AG04450 (cell line): ENCODE measurements around the gene EXOC4. TPM values are rescaled to one million over a fixed set of nuclear protein-coding genes. Genes with fewer than 3 reads are reported as not detected.
"Not testable (repeated sequence)": the region's sequence is repeated elsewhere in the genome, so short reads cannot be mapped to it uniquely, and the experiment has no call there.

ENCODE experiments used
- CTCF ChIA-PET: fragments of 300-600, 350-600 bp; formaldehyde crosslinking; extraction: SDS; loops from one replicate; lab custom pipeline; 2022; ENCODE audit warnings: antibody characterized with exemption, inconsistent platforms; lab: Charles Lee
- POLR2A ChIA-PET: fragments of 350-600 bp; formaldehyde crosslinking; extraction: SDS; loops from one replicate; lab custom pipeline; 2021; ENCODE audit warnings: antibody characterized with exemption, inconsistent platforms; lab: Yijun Ruan, JAX
- DNase-seq: peaks from one replicate; pipeline ENCODE4 v3.0.0-alpha.2; 2011; ENCODE audit warnings: low read depth, low spot score
- H3K27ac ChIP-seq: one replicate; pipeline ENCODE4 v1.5.1; 2012; ENCODE audit warnings: low read depth, low read length, control low read depth
- H3K27me3 ChIP-seq: one replicate; pipeline ENCODE4 v1.6.0; 2012; ENCODE audit warnings: low read length; ENCODE audit not compliant: control insufficient read depth, insufficient read depth
- H3K4me3 ChIP-seq: 2 replicates; pipeline ENCODE4 v1.5.1; 2011; ENCODE audit warnings: mild to moderate bottlenecking, low read depth, low read length, control low read depth
- H3K9me3 ChIP-seq: 2 replicates; pipeline ENCODE4 v1.5.1; 2012; ENCODE audit warnings: low read length; ENCODE audit not compliant: control insufficient read depth, insufficient read depth
- polyA plus RNA-seq: library from polyadenylated mRNA; depleted of rRNA; stranded (reverse); fragments of >200 nt; gene quantifications from 2 replicates; pipeline ENCODE4 v1.2.3, GENCODE V29; 2011
- TF ChIP-seq, protein P1 (sequence below): IDR thresholded peaks from 2 replicates; pipeline ENCODE4 v1.5.1; 2011; ENCODE audit warnings: low read depth, low read length, control low read depth, inconsistent platforms

EXOC4 gene
- polyA plus RNA-seq, 1 experiment = 73.5 TPM

DNA sequence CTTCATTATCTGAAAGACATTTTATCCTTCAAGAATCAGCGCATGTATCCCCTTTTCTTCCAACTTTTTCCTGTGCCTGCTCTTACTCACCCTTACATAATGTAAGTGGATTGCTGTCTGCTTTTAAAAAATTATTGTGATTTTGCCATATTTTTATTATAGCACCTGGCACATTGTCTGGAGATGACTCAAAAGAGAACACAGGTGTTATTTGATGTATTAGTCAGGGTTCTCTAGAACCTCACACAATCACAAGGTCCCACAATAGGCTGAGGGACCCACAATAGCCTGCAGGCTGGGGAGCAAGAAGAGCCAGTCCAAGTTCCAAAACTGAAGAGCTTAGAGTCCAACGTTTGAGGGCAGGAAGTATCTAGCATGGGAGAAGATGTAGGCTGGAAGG, 390.0 kb downstream of the EXOC4 start:
- CTCF ChIA-PET = no interaction called here
- POLR2A ChIA-PET = no interaction called here

DNA sequence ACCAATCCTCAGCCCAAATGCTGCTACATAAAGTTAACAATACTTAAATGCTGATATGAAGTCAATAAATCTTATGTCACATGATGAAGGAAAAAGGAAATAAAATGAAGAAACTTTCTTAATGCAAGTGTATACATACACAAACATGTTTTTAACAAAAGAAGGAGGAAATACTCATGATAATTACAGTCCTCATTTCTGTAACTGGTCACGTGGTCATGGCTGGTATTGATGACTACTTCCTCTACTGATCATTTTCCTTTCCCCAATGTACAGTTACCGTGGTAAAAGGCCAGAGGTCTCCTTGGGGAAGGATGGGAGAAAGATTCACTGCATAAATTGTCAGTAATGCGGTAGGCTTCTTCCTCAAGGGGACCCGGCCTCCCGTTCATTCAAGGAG, 390.8 kb downstream of the EXOC4 start:
- H3K9me3 ChIP-seq, DNase-seq, POLR2A ChIA-PET, H3K4me3 ChIP-seq, H3K27me3 ChIP-seq, CTCF ChIA-PET, H3K27ac ChIP-seq: not testable (repeated sequence)

More for the DNA sequence above, 390.0 kb downstream of the EXOC4 start:
- Histone ChIP-seq H3K9me3 (no peaks in the 10 kb centered on the region), H3K27me3 (no peaks in the 10 kb centered on the region), H3K27ac (no peak overlapping the region), H3K4me3 (no peak overlapping the region)
- TF ChIP-seq, protein P1, sequence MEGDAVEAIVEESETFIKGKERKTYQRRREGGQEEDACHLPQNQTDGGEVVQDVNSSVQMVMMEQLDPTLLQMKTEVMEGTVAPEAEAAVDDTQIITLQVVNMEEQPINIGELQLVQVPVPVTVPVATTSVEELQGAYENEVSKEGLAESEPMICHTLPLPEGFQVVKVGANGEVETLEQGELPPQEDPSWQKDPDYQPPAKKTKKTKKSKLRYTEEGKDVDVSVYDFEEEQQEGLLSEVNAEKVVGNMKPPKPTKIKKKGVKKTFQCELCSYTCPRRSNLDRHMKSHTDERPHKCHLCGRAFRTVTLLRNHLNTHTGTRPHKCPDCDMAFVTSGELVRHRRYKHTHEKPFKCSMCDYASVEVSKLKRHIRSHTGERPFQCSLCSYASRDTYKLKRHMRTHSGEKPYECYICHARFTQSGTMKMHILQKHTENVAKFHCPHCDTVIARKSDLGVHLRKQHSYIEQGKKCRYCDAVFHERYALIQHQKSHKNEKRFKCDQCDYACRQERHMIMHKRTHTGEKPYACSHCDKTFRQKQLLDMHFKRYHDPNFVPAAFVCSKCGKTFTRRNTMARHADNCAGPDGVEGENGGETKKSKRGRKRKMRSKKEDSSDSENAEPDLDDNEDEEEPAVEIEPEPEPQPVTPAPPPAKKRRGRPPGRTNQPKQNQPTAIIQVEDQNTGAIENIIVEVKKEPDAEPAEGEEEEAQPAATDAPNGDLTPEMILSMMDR = no peak
- no peak for DNase-seq

DNA sequence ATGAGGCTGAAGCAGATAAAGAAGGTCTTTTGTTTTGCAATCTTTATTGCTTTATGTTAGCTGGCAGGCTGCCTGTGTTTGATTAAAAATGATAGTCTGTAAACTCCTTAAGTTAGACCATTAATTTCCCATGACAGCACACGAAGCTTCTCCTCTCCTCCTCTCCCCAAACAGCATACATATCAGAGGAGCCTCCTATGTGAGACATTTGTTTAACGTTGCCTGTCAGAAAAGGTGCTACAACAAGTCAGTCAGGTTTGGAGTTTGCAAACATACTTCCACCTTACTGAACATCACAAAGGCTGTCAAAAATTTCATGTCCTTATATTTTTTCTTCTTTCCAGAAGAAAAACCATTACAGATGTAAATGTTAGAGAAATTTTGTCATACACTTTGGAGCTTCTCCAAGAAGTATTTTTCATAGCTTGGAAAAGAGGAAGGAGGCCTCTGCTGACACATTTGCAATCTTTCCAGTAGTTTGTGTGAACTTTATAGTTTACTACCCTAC, 393.1 kb downstream of the EXOC4 start:
- H3K27ac ChIP-seq = no peak overlapping the region
- DNase-seq = no peak

DNA sequence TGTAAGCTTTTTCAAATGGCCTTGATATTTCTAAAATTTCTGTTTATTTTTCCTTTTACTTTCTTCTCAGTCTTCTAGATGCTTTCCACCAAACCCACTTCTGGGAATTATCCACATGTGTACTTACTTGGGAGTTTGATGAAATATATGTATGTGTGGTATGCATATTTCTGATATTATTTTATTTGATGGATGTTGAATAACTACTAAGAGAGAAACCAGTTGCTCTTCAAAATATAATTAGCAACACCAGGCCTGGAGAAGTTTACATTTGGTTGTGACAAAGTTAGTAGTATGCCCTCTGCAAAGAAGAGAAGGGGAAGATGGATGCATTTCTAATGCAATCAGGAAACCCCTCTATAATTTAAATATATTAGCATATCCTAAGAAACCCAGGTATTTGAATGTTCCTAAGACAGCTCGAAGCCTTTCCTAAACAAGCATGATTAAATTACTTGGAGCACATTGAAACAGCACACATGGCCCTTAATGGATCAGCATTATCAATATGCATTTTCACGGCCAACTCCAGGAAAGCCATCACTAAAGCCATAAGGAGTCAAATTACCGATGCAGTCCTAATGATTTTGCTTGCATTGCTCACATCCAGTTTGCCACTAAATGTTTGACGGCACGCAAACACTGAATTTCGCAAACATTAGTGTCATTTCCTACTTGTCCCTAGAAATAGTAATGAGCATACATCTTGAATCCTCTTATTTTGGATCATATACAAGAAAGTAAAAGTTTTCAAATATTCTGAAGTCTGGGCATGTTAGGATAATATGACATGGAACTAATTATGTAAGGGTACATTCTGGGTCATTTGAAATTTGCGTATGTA, 393.8 kb downstream of the EXOC4 start:
- DNase-seq = no peak
- no peak overlapping the region for H3K4me3 ChIP-seq
- ChIA-PET CTCF (no interaction called here), POLR2A (no interaction called here)
- no peaks in the 10 kb centered on the region for H3K27me3 ChIP-seq
- no peak overlapping the region for H3K27ac ChIP-seq
- H3K9me3 ChIP-seq = no peaks in the 10 kb centered on the region
- TF ChIP-seq, protein P1 = no peak

More for the DNA sequence above, 393.1 kb downstream of the EXOC4 start:
- CTCF ChIA-PET = interaction anchor here (0.6 kb wide), 1 partner anchor 16 kb away, joined by 4 read pairs; no protein-coding TSS in a partner anchor
- no peaks in the 10 kb centered on the region for H3K27me3 ChIP-seq
- no peaks in the 10 kb centered on the region for H3K9me3 ChIP-seq
- H3K4me3 ChIP-seq = no peak overlapping the region
- TF ChIP-seq, protein P1 = no peak
- POLR2A ChIA-PET = no interaction called here

DNA sequence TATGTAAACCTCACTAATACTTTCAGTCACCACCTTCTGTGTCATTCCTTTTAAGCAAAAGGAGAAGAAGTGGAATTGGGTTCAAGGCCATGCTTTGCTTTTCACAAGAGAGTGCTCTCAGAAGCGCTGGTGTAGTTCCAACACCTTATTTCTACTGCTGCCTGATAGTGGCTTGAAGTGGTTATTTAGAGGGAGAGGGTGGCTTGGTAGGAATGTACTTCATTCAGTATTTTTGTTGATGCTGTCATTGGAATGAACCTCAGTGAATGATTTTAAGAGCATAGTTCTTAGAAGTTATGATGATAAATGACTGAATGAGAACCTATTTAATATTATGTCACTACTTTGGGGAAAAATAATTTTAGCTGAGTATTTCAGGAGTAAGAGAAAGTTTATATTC, 396.7 kb downstream of the EXOC4 start:
- no peak for DNase-seq
- Histone ChIP-seq H3K27ac (no peak overlapping the region), H3K9me3 (no peaks in the 10 kb centered on the region), H3K27me3 (no peaks in the 10 kb centered on the region), H3K4me3 (no peak overlapping the region)
- TF ChIP-seq, protein P1 = no peak
- CTCF ChIA-PET = interaction anchor here (0.6 to 1.1 kb wide), 3 partner anchors 12 to 249 kb away, joined by 3 to 5 read pairs (median 3); no protein-coding TSS in a partner anchor
- POLR2A ChIA-PET = no interaction called here
